ENCODE results near the gene TM9SF1. TPM values are rescaled to one million over a fixed set of nuclear protein-coding genes. Genes with fewer than 3 reads are reported as not detected.

Gene TM9SF1
- total and polyA plus RNA-seq, 2 of the 13 experiments (the other 11 are each of a cell fraction or from before 2014, with no cell fraction given) = 83.2 to 110 TPM

DNA sequence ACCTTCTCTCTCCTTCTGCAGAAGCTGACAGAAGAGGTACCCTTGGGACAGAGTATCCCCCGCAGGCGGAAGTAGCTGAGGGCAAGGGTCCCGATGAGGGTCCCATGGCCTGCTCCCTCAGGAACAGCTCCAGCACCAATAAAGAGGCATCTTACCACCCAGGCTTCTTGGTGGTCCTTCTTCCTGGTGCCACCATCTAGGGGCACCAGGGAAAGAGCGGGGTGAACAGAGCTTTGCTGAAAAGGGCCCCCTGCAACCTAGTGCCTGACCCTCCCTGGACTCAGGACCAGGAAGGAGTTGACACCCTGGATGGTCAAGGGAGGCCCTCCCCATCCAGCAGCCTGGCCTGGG is 34.8 kb downstream of the TM9SF1 start (continued):
- TF ChIP-seq, protein P1, sequence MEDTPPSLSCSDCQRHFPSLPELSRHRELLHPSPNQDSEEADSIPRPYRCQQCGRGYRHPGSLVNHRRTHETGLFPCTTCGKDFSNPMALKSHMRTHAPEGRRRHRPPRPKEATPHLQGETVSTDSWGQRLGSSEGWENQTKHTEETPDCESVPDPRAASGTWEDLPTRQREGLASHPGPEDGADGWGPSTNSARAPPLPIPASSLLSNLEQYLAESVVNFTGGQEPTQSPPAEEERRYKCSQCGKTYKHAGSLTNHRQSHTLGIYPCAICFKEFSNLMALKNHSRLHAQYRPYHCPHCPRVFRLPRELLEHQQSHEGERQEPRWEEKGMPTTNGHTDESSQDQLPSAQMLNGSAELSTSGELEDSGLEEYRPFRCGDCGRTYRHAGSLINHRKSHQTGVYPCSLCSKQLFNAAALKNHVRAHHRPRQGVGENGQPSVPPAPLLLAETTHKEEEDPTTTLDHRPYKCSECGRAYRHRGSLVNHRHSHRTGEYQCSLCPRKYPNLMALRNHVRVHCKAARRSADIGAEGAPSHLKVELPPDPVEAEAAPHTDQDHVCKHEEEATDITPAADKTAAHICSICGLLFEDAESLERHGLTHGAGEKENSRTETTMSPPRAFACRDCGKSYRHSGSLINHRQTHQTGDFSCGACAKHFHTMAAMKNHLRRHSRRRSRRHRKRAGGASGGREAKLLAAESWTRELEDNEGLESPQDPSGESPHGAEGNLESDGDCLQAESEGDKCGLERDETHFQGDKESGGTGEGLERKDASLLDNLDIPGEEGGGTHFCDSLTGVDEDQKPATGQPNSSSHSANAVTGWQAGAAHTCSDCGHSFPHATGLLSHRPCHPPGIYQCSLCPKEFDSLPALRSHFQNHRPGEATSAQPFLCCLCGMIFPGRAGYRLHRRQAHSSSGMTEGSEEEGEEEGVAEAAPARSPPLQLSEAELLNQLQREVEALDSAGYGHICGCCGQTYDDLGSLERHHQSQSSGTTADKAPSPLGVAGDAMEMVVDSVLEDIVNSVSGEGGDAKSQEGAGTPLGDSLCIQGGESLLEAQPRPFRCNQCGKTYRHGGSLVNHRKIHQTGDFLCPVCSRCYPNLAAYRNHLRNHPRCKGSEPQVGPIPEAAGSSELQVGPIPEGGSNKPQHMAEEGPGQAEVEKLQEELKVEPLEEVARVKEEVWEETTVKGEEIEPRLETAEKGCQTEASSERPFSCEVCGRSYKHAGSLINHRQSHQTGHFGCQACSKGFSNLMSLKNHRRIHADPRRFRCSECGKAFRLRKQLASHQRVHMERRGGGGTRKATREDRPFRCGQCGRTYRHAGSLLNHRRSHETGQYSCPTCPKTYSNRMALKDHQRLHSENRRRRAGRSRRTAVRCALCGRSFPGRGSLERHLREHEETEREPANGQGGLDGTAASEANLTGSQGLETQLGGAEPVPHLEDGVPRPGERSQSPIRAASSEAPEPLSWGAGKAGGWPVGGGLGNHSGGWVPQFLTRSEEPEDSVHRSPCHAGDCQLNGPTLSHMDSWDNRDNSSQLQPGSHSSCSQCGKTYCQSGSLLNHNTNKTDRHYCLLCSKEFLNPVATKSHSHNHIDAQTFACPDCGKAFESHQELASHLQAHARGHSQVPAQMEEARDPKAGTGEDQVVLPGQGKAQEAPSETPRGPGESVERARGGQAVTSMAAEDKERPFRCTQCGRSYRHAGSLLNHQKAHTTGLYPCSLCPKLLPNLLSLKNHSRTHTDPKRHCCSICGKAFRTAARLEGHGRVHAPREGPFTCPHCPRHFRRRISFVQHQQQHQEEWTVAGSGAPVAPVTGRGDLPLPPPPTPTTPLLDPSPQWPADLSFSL (CRISPR knock-in tag; IDR thresholded peaks at IDR 0.05) = no peak
- TF ChIP-seq ZNF317 (CRISPR knock-in tag; IDR thresholded peaks at IDR 0.05) (no peak), ZNF781 (CRISPR knock-in tag; IDR thresholded peaks at IDR 0.05; ENCODE audit: borderline replicate concordance, not compliant biosample characterization) (no peak), ZNF10 (CRISPR knock-in tag; IDR thresholded peaks at IDR 0.05; ENCODE audit: borderline replicate concordance, low read depth) (no peak), SETDB1 (CRISPR knock-in tag; IDR thresholded peaks at IDR 0.05; ENCODE audit: borderline replicate concordance) (no peak), JUN (CRISPR knock-in tag; IDR thresholded peaks at IDR 0.05) (no peak), PHF5A (CRISPR knock-in tag; IDR thresholded peaks at IDR 0.05; ENCODE audit: low read depth, unreplicated experiment) (no peak), CHCHD3 (CRISPR knock-in tag; IDR thresholded peaks at IDR 0.05) (peak; percentile 92; the same call in 1 of the 2 replicates), ZNF567 (CRISPR knock-in tag; IDR thresholded peaks at IDR 0.05; ENCODE audit: borderline replicate concordance) (no peak), KLF12 (CRISPR knock-in tag; IDR thresholded peaks at IDR 0.05; ENCODE audit: borderline replicate concordance) (no peak), SYNCRIP (IDR thresholded peaks at IDR 0.05; ENCODE audit: insufficient read depth, low read depth, low read length) (no peak), ZEB1 (IDR thresholded peaks at IDR 0.05; ENCODE audit: insufficient replicate concordance, low read depth) (peak; percentile 5), JUNB (CRISPR knock-in tag; IDR thresholded peaks at IDR 0.05; ENCODE audit: borderline replicate concordance) (no peak), ZNF709 (CRISPR knock-in tag; IDR thresholded peaks at IDR 0.05) (0 out of 2 replicates have a peak, but pooled peaks have one; percentile 31), EEA1 (CRISPR knock-in tag; IDR thresholded peaks at IDR 0.05; ENCODE audit: borderline replicate concordance) (peak; percentile 19; the same call in 1 of the 2 replicates), TBP (CRISPR knock-in tag; IDR thresholded peaks at IDR 0.05) (no peak)
- TF ChIP-seq, protein P2, sequence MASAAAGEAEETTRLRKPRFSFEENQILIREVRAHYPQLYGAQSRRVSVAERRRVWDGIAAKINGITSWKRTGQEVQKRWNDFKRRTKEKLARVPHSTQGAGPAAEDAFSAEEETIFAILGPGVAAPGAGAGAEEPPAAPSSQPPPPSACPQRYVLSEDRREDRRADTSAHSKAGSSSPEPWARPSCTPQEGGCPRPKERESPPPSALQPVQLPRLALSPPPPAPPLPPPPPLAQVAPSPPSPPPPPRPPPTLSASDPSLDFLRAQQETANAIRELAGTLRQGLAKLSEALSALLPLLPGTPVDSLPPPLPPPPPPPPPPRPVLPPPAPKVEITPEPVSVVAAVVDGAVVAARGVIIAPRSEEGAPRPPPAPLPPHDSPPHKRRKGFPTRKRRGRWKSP (CRISPR knock-in tag; IDR thresholded peaks at IDR 0.05) = no peak
- TF ChIP-seq, protein P3, sequence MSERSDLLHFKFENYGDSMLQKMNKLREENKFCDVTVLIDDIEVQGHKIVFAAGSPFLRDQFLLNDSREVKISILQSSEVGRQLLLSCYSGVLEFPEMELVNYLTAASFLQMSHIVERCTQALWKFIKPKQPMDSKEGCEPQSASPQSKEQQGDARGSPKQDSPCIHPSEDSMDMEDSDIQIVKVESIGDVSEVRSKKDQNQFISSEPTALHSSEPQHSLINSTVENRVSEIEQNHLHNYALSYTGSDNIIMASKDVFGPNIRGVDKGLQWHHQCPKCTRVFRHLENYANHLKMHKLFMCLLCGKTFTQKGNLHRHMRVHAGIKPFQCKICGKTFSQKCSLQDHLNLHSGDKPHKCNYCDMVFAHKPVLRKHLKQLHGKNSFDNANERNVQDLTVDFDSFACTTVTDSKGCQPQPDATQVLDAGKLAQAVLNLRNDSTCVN (CRISPR knock-in tag; IDR thresholded peaks at IDR 0.05; ENCODE audit: borderline replicate concordance) = no peak; the same call in 1 of the 2 replicates
- TF ChIP-seq, protein P4, sequence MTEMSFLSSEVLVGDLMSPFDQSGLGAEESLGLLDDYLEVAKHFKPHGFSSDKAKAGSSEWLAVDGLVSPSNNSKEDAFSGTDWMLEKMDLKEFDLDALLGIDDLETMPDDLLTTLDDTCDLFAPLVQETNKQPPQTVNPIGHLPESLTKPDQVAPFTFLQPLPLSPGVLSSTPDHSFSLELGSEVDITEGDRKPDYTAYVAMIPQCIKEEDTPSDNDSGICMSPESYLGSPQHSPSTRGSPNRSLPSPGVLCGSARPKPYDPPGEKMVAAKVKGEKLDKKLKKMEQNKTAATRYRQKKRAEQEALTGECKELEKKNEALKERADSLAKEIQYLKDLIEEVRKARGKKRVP (CRISPR knock-in tag; IDR thresholded peaks at IDR 0.05) = 0 out of 4 replicates have a peak, but pooled peaks of 1 of the 2 experiments have one; percentile 11
